Esophagus muscularis mucosa (tissue), 4 donors: ENCODE measurements around the gene TENM3. TPM values are rescaled to one million over a fixed set of nuclear protein-coding genes. Genes with fewer than 3 reads are reported as not detected.
A peak's percentile ranks its signal among the peaks of the same experiment; 100 is the strongest.

Experiments
- DNase-seq: peaks from one replicate; pipeline ENCODE4 v3.0.0-alpha.2; 2017; ENCODE audit errors: extremely low spot score
- H3K27ac ChIP-seq, 4 donors: fragments of 200-600 bp; sonication (generic); replicated peaks in 1 of 4; 1 replicate in 3 of 4; 2 replicates in 1 of 4; pipeline ENCODE4 v1.5.1; 2016 to 2019; ENCODE audit warnings: mild to moderate bottlenecking in 1 of 4
- H3K27me3 ChIP-seq, 4 donors: fragments of 200-600 bp; sonication (generic); one replicate each; pipeline versions ENCODE4 v1.5.1 to v1.6.0; 2016 to 2019
- H3K36me3 ChIP-seq, 4 donors: fragments of 200-600 bp; sonication (generic); one replicate each; pipeline ENCODE4 v1.5.1; 2016 to 2019
- H3K4me1 ChIP-seq, 4 donors: fragments of 200-600 bp; sonication (generic); one replicate each; pipeline ENCODE4 v1.5.1; 2016 to 2019
- H3K4me3 ChIP-seq, 4 donors: fragments of 200-600 bp; sonication (generic); 1 replicate in 2 of 4; 2 replicates in 2 of 4; pipeline ENCODE4 v1.5.1; 2016 to 2019; ENCODE audit warnings: mild to moderate bottlenecking in 4 of 4, moderate library complexity in 1 of 4
- H3K9me3 ChIP-seq, 4 donors: fragments of 200-600 bp; sonication (generic); 1 replicate in 3 of 4; 2 replicates in 1 of 4; pipeline ENCODE4 v1.5.1; 2016 to 2019
- EP300 ChIP-seq: sonication (generic); formaldehyde crosslinking; IDR thresholded peaks from one replicate; pipeline ENCODE4 v1.6.1; 2017; ENCODE audit warnings: antibody characterized with exemption
- POLR2A ChIP-seq: fragments of 450-650 bp; IDR thresholded peaks from one replicate; pipeline ENCODE4 v1.6.1; 2017; ENCODE audit warnings: antibody characterized with exemption, moderate library complexity, mild to moderate bottlenecking, low read depth
- POLR2AphosphoS5 ChIP-seq, 2 donors: sonication (generic); formaldehyde crosslinking; IDR thresholded peaks; one replicate each; pipeline ENCODE4 v1.6.1; 2017; ENCODE audit warnings: antibody characterized with exemption in 2 of 2
- WGBS: methylation state at CpG from one replicate; pipeline ENCODE4 v1.1.5; 2018; 5-methylcytosine and 5-hydroxymethylcytosine counted together
- intact Hi-C: fragments of 100-400 bp; cut with DNase I; formaldehyde crosslinking; loops from one replicate; pipeline ENCODE4 v1.15.1; 2023
- total RNA-seq, 4 donors: library from RNA; depleted of rRNA; stranded (reverse); fragments of >200 nt; gene quantifications; one replicate each; pipeline versions ENCODE4 v1.1.0 to v1.2.1, GENCODE V29; 2016
- TF ChIP-seq, protein P1 (sequence below), 3 experiments: fragments of 200-600 bp in 2 of 3; fragments of 450-650 bp in 1 of 3; sonication (generic) in 2 of 3; IDR thresholded peaks; one replicate each; pipeline ENCODE4 v1.5.1; 2017 to 2019; ENCODE audit warnings: antibody characterized with exemption in 3 of 3, mild to moderate bottlenecking in 2 of 3, moderate library complexity in 1 of 3

TENM3 gene
- total RNA-seq, 4 donors from 2014 or later, result 16.2 to 30.5 (median 28.3) TPM

DNA sequence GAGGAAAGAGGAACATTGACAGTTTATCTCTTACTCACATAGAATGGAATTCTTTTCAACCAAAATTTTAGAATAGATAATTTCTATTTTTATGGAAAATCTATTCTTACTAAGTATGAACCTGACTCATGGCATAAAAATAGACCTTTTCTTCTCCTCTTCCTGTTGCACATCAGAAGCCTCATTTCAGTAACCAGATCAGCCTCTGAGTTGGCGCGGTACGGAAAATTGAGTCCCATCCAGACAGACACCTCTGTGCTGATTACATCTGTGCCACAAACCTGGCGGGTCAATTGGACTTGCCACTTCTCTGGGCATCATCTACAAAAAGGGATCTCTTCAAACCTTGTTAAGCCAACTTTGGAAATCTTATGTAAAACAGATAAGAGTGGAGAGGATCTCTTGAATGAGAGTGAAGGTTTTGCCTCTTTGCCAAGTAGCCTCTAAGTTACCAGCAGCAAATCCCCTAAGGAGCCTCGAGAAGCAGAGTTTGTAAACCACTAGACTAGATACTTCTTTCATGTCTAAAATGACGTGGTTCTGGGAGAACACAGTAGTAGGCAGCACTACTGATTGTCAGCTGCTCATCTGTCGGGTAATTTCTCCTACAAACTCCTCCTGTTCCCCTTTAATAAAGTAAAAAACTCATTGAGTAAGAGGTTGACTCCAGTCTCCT lies 37.4 kb downstream of the TENM3 start:
- TF ChIP-seq POLR2AphosphoS5 (IDR thresholded peaks at IDR 0.05), result no peak
- TF ChIP-seq POLR2A, result no peak
- TF ChIP-seq, protein P1, sequence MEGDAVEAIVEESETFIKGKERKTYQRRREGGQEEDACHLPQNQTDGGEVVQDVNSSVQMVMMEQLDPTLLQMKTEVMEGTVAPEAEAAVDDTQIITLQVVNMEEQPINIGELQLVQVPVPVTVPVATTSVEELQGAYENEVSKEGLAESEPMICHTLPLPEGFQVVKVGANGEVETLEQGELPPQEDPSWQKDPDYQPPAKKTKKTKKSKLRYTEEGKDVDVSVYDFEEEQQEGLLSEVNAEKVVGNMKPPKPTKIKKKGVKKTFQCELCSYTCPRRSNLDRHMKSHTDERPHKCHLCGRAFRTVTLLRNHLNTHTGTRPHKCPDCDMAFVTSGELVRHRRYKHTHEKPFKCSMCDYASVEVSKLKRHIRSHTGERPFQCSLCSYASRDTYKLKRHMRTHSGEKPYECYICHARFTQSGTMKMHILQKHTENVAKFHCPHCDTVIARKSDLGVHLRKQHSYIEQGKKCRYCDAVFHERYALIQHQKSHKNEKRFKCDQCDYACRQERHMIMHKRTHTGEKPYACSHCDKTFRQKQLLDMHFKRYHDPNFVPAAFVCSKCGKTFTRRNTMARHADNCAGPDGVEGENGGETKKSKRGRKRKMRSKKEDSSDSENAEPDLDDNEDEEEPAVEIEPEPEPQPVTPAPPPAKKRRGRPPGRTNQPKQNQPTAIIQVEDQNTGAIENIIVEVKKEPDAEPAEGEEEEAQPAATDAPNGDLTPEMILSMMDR (IDR thresholded peaks at IDR 0.05), result no peak
- TF ChIP-seq EP300, result no peak
- WGBS, result 85% methylated on average over 7 of the region's 7 CpGs
- no peak overlapping the region for H3K27ac ChIP-seq
- H3K4me1 ChIP-seq, result peaks cover 0 to 14% (median 12%) of the 10 kb centered on the region in 4 donors
- H3K9me3 ChIP-seq, result no peaks in the 10 kb centered on the region
- H3K27me3 ChIP-seq, result no peaks in the 10 kb centered on the region
- no peak overlapping the region for H3K4me3 ChIP-seq
- intact Hi-C loops, result no loop called here
- H3K36me3 ChIP-seq, result no peaks in the 10 kb centered on the region
- peak; percentile 90 for DNase-seq

DNA sequence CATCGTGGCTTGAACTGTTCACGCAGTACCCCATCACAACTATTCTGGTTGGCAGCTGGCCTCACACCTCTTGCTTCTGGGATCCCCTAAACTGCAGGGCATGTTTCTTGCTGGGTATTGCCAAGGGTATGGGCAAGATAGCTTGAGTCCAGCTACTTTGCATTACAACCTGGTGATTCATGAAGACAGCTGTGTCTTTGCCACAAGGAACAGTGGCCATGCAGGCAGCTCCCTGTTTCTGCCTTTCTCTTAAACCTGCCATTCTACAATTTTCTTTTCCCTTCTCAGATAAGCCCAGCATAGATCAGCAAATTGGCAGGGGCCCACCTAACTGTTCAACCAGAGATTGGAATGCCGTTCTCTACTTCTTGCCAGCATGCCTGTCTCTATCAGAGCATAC lies 42.8 kb downstream of the TENM3 start:
- Histone ChIP-seq H3K9me3 (no peaks in the 10 kb centered on the region), H3K4me3 (no peak overlapping the region), H3K27ac (no peak overlapping the region), H3K4me1 (no peaks in the 10 kb centered on the region), H3K27me3 (no peaks in the 10 kb centered on the region), H3K36me3 (no peaks in the 10 kb centered on the region)
- DNase-seq, result no peak
- TF ChIP-seq POLR2A, result no peak
- TF ChIP-seq POLR2AphosphoS5 (IDR thresholded peaks at IDR 0.05), result no peak
- TF ChIP-seq EP300, result no peak
- TF ChIP-seq, protein P1 (IDR thresholded peaks at IDR 0.05), result no peak
- intact Hi-C loops, result no loop called here
- 86% methylated on average over 3 of the region's 3 CpGs for WGBS

DNA sequence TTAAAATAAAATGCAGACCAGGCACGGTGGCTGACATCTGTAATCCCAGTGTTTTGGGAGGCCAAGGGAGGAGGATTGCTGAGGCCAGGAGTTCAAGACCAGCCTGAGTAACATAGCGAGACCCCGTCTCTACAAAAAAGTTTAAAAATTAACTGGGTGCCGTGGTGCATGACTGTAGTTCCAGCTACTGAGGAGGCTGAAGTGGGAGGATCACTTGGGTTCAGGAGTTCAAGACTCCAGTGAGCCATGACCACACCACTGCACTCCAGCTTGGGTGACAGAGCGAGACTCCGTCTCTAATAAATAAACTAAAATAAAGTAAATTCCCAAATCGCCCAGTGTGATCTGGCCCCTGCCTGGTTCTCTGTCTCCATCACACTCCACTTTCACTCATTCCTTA lies 43.7 kb downstream of the TENM3 start:
- Histone ChIP-seq H3K27me3 (no peaks in the 10 kb centered on the region), H3K4me3 (no peak overlapping the region), H3K27ac (no peak overlapping the region), H3K4me1 (no peaks in the 10 kb centered on the region), H3K9me3 (no peaks in the 10 kb centered on the region), H3K36me3 (no peaks in the 10 kb centered on the region)
- intact Hi-C loops, result no loop called here
- TF ChIP-seq, protein P1 (IDR thresholded peaks at IDR 0.05), result no peak
- TF ChIP-seq POLR2AphosphoS5 (IDR thresholded peaks at IDR 0.05) (no peak), EP300 (no peak), POLR2A (no peak)
- DNase-seq, result no peak
- 93% methylated on average over 7 of the region's 7 CpGs for WGBS

DNA sequence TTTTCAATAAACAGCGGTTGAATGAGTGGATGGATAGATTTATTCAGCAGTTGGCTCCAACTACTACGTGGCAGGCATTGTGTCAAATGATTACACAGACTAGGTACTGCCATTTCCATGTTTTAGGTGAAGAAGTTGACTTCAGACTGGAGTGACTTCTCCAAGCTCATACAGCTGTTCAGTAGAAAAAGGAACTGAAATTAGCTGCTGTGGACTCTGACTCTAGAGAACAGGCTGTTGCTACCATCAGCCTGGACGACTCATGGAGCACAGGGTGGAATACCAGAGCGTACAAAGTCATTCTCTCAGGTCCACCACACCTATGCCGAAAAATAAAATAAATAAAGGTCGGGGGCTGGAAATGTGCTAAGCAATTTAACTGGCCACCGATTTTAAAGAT lies 45.3 kb downstream of the TENM3 start:
- TF ChIP-seq, protein P1 (IDR thresholded peaks at IDR 0.05), result no peak
- TF ChIP-seq POLR2AphosphoS5 (IDR thresholded peaks at IDR 0.05) (no peak), POLR2A (no peak), EP300 (no peak)
- 88% methylated on average over 7 of the region's 7 CpGs for WGBS

DNA sequence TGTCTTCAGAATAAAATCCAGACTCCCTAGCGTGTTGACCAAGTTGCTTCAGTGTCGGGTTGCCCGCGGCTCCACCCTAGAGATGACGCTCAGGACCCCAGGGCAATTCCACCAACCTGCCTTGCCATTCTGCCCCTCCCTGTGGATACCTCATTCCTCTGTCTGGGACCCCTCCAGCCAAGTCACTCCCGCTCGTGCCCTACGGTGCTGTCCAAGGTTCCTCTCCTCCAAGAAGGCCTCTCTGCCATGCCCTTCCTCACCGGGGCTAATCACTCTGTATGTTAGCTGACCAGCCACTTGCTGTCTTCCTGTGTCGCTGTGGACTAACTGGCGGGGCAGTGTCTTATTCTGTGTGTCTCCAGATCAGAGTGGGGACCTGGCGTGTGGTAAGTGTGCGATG lies 46.6 kb downstream of the TENM3 start:
- H3K27ac ChIP-seq, result no peak overlapping the region
- WGBS, result 97% methylated on average over 13 of the region's 13 CpGs
- H3K36me3 ChIP-seq, result no peaks in the 10 kb centered on the region
- intact Hi-C loops, result no loop called here
- no peak for DNase-seq
- H3K9me3 ChIP-seq, result no peaks in the 10 kb centered on the region
- H3K27me3 ChIP-seq, result no peaks in the 10 kb centered on the region
- TF ChIP-seq POLR2A (no peak), POLR2AphosphoS5 (IDR thresholded peaks at IDR 0.05) (no peak), EP300 (no peak)
- H3K4me1 ChIP-seq, result no peaks in the 10 kb centered on the region
- H3K4me3 ChIP-seq, result no peak overlapping the region

More for the DNA sequence above, 45.3 kb downstream of the TENM3 start:
- no peak overlapping the region for H3K27ac ChIP-seq
- H3K4me1 ChIP-seq, result no peaks in the 10 kb centered on the region
- no peaks in the 10 kb centered on the region for H3K27me3 ChIP-seq
- no peaks in the 10 kb centered on the region for H3K9me3 ChIP-seq
- no peak overlapping the region for H3K4me3 ChIP-seq
- intact Hi-C loops, result no loop called here
- DNase-seq, result no peak
- no peaks in the 10 kb centered on the region for H3K36me3 ChIP-seq
